Measurements from ENCODE around the gene BACH2. TPM values are rescaled to one million over a fixed set of nuclear protein-coding genes. Genes with fewer than 3 reads are reported as not detected.

The BACH2 gene
- total RNA-seq, 1 donor from 2014 or later, result 3.9 TPM

DNA sequence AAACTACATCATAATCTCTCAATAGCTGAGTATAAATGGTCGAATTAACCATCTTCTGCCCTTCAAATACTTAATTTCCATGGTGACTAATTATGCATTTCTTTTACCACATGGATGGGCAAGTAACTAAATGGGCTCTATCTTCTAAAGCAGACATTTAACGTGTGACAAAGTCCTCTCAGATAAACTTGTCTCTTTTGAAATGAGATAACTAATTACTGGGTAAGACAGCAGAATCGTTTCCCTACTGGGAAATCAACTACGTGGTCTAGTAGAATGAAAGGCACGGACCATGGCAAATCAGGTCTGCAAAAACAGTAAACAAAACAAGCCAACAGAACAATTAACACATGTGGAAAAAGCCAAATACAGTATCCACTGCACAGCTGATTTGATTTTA is 137.7 kb downstream of the BACH2 start:
- H3K27ac Mint-ChIP-seq, result peak overlapping the region; percentile 27
- no peaks in the 10 kb centered on the region for H3K79me2 ChIP-seq (ENCODE audit: low read depth)
- no peaks in the 10 kb centered on the region for H3K36me3 ChIP-seq
- no peak overlapping the region for H2AFZ ChIP-seq (replicated peaks)
- peaks cover 37% of the 10 kb centered on the region for H3K4me1 ChIP-seq
- no peaks in the 10 kb centered on the region for H3F3A ChIP-seq (ENCODE audit: low read depth)
- H3K4me3 Mint-ChIP-seq, result no peak overlapping the region
- H4K20me1 ChIP-seq (ENCODE audit: low read depth), result no peaks in the 10 kb centered on the region
- TF ChIP-seq, protein P1, sequence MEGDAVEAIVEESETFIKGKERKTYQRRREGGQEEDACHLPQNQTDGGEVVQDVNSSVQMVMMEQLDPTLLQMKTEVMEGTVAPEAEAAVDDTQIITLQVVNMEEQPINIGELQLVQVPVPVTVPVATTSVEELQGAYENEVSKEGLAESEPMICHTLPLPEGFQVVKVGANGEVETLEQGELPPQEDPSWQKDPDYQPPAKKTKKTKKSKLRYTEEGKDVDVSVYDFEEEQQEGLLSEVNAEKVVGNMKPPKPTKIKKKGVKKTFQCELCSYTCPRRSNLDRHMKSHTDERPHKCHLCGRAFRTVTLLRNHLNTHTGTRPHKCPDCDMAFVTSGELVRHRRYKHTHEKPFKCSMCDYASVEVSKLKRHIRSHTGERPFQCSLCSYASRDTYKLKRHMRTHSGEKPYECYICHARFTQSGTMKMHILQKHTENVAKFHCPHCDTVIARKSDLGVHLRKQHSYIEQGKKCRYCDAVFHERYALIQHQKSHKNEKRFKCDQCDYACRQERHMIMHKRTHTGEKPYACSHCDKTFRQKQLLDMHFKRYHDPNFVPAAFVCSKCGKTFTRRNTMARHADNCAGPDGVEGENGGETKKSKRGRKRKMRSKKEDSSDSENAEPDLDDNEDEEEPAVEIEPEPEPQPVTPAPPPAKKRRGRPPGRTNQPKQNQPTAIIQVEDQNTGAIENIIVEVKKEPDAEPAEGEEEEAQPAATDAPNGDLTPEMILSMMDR (IDR thresholded peaks at IDR 0.05), result no peak
- no peaks in the 10 kb centered on the region for H3K27me3 ChIP-seq
- H3K36me3 Mint-ChIP-seq, result no peaks in the 10 kb centered on the region
- no peak overlapping the region for H3K27ac ChIP-seq
- no peak overlapping the region for H3K4me3 ChIP-seq
- no peaks in the 10 kb centered on the region for H3K9me3 ChIP-seq (ENCODE audit: low read depth)
- no peaks in the 10 kb centered on the region for H3K9me3 Mint-ChIP-seq
- no peak for DNase-seq (ENCODE audit: low spot score)
- peaks cover 46% of the 10 kb centered on the region for H3K4me1 Mint-ChIP-seq
- H3K4me2 ChIP-seq, result peak overlapping the region; percentile 1
- H3K27me3 Mint-ChIP-seq (ENCODE audit: insufficient read depth, low read depth), result no peaks in the 10 kb centered on the region
- no peak overlapping the region for H3K9ac ChIP-seq

DNA sequence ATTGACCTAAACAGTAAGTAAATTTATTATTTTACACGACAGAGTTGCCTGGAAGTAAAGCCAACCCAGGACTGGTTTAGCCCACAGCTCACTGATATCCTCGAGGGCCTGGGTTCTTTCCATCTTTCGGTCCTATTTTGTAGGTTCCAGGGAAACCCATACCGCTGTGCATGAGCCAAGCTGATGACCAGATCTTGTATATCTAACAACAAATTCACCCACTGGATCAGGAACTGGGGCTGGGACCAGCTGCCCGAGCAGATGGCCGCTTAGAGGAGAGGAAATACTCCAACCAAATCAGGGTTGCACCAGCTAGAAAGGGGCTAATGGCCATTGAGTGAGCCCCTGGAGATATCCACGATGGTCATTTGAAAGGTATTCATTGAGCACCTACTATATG is 139.2 kb downstream of the BACH2 start:
- Histone ChIP-seq H3K9me3 (ENCODE audit: low read depth) (no peaks in the 10 kb centered on the region), H3K4me1 (peaks cover 29% of the 10 kb centered on the region), H3K79me2 (ENCODE audit: low read depth) (no peaks in the 10 kb centered on the region), H3K4me3 (no peak overlapping the region), H2AFZ (replicated peaks) (no peak overlapping the region), H3K36me3 (no peaks in the 10 kb centered on the region), H3K27me3 (no peaks in the 10 kb centered on the region), H3K27ac (no peak overlapping the region), H4K20me1 (ENCODE audit: low read depth) (no peaks in the 10 kb centered on the region), H3F3A (ENCODE audit: low read depth) (no peaks in the 10 kb centered on the region), H3K4me2 (no peak overlapping the region), H3K9ac (no peak overlapping the region)
- peaks cover 39% of the 10 kb centered on the region for H3K4me1 Mint-ChIP-seq
- no peak for TF ChIP-seq EZH2 (IDR thresholded peaks at IDR 0.05)
- TF ChIP-seq EZH2phosphoT487 (IDR thresholded peaks at IDR 0.05), result no peak
- TF ChIP-seq, protein P1 (IDR thresholded peaks at IDR 0.05), result no peak
- H3K27me3 Mint-ChIP-seq (ENCODE audit: insufficient read depth, low read depth), result no peaks in the 10 kb centered on the region
- no peak overlapping the region for H3K4me3 Mint-ChIP-seq
- H3K36me3 Mint-ChIP-seq, result no peaks in the 10 kb centered on the region
- H3K9me3 Mint-ChIP-seq, result no peaks in the 10 kb centered on the region
- H3K27ac Mint-ChIP-seq, result no peak overlapping the region
- no peak for DNase-seq (ENCODE audit: low spot score)

DNA sequence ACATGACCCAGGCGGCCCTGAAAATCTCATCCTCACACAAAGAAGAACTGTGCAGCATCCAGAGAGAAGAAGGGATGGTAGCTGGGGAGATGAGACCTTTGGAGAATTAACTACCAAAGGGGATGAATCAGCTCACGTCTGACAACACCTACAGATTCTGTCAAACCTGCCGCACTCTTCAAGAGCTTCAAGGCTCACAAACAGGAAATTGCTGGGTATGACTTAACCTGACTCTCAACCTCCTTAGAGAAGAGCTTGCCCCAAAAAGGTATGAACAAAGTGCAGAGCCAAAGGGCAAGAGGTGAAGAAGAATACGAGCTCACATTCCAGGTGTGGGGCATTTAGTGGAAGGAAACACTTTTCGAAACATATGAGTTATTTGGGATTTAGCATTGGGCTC is 139.8 kb downstream of the BACH2 start:
- Histone ChIP-seq H3K79me2 (ENCODE audit: low read depth) (no peaks in the 10 kb centered on the region), H3K27me3 (no peaks in the 10 kb centered on the region), H3K4me3 (no peak overlapping the region), H3K4me1 (peaks cover 29% of the 10 kb centered on the region), H3K27ac (no peak overlapping the region), H4K20me1 (ENCODE audit: low read depth) (no peaks in the 10 kb centered on the region), H2AFZ (replicated peaks) (no peak overlapping the region), H3K9me3 (ENCODE audit: low read depth) (no peaks in the 10 kb centered on the region), H3K9ac (no peak overlapping the region), H3K4me2 (no peak overlapping the region), H3F3A (ENCODE audit: low read depth) (no peaks in the 10 kb centered on the region), H3K36me3 (no peaks in the 10 kb centered on the region)
- no peak for TF ChIP-seq EZH2 (IDR thresholded peaks at IDR 0.05)
- TF ChIP-seq, protein P1 (IDR thresholded peaks at IDR 0.05), result no peak
- no peak for TF ChIP-seq EZH2phosphoT487 (IDR thresholded peaks at IDR 0.05)
- Mint-ChIP-seq H3K4me1 (peaks cover 39% of the 10 kb centered on the region), H3K27ac (no peak overlapping the region), H3K36me3 (no peaks in the 10 kb centered on the region), H3K27me3 (ENCODE audit: insufficient read depth, low read depth) (no peaks in the 10 kb centered on the region), H3K9me3 (no peaks in the 10 kb centered on the region), H3K4me3 (no peak overlapping the region)
- no peak for DNase-seq (ENCODE audit: low spot score)

Data from neural progenitor cell (in vitro differentiated cells).